ENCODE results near the gene SLC6A6.
"Not testable (repeated sequence)": the region's sequence is repeated elsewhere in the genome, so short reads cannot be mapped to it uniquely, and the experiment has no call there.

SLC6A6 gene

GRCh38 chr3:14437705-14438104, 35.3 kb downstream of the SLC6A6 start:
- not testable (repeated sequence) for DNase-seq

- DNase-seq = no peak
Observed at GRCh38 chr3:14438262-14438661, 35.9 kb downstream of the SLC6A6 start.

GRCh38 chr3:14438929-14439328, 36.5 kb downstream of the SLC6A6 start:
- DNase-seq = no peak

GRCh38 chr3:14439501-14440167, 37.2 kb downstream of the SLC6A6 start:
- DNase-seq = peak; percentile 75

DNA sequence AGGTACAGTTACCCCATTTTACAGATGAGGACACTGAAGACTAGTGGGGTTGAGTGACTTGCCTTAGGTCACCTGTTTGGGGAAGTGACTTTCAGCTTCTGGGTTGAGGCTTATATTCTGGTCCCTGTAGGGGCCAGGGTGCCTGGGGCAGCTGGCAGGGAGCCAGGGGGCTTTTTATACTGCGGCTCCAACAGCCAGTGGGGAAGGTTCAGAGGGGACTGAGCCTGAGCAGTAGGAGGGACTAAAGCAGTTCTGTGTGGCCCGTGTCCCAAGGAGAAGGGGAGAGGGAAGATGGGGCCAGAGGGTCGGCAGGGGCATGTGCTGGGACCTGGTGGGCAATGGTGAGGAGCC, 37.7 kb downstream of the SLC6A6 start:
- DNase-seq = no peak

- DNase-seq = peak; percentile 61
Observed at GRCh38 chr3:14440531-14441239, 38.3 kb downstream of the SLC6A6 start.

DNA sequence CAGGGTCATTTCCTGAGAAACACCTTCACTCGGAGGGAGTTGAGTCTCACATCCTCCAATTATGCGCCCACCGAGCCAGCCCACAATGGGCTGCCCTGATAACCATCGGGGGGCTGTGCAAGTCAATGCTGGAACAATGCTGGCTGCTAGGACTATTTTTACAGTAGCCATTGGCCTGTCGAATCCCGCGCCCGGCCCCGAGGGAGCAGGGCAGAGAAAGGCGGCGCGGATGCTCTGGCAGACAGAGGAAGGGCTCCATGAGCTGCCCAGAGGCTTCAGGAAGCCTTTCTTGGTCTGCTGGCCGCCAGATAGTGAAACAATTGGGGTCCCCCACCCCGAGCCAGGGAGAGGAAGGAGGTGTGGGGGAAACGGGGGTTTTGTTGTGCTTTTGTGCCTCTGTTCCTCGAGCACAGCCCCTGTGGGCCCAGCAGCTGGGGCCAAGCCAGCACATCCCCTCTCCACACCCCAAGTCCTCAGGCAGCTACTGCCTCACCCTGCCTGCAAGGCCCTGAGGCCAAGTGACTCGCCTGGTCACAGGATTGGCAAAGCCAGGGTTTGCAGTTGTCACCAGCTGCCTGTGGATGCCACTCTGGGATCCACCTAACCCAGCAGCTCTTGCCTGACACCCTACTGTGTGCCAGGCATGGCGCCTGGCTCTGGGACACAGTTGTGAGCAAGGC, 39.0 kb downstream of the SLC6A6 start:
- no peak for DNase-seq

DNA sequence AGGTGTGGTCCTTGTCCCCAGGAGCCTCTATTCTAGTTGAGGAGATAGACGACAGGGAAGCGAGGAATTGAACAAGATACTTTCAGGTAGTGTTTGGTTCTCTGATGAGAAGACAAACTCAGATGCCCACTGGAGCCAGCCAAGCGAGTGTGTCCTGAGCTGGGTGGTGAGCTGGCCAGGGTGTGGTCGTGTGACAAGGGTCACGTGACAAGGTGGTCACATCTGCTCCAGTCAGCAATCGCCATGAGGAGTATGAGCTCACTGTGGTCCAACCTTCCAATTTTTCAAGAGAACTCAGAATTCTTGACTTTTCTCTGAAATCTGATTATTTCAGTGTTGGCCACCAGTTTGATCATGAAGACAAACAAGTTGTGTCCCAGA, 39.5 kb downstream of the SLC6A6 start:
- DNase-seq = no peak

GRCh38 chr3:14444380-14444779, 42.0 kb downstream of the SLC6A6 start:
- DNase-seq = no peak

DNA sequence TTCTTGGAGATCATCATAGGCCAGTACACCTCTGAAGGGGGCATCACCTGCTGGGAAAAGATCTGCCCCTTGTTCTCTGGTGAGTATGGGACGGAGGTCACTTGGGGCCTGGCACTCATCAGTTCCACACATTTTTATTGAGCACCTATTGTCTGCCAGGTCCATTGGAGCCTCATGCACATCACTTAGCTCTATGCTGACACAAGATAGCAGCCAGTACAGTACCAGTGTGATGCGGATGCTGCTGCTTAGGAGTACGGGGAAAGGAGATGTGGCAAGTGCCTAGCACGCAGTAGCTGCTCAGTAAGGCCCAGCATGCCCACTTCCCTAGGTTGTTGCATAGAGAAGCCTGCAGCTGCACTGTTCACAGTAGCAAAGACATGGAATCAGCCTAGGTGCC, 43.4 kb downstream of the SLC6A6 start:
- no peak for DNase-seq

GRCh38 chr3:14446988-14447570, 44.7 kb downstream of the SLC6A6 start:
- no peak for DNase-seq

DNA sequence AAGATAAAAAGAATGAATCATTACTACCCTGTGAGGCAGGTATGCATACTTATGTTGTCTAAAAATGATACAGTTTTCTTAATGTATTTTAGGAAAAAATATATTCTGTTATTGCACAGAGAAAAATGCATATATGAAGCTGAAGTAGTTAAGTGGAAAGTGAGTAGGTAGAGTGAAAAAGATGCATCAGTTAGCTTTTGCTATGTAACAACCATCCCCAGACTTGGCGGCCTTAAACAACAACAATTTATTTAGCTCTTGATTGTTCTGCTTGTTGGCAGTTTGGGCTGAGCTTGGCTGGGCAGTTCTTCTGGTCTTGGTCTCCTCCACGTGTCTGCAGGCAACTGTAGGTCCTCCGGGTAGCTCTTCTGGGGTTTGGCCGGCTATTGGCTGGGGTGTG, 45.7 kb downstream of the SLC6A6 start:
- DNase-seq = no peak

DNA sequence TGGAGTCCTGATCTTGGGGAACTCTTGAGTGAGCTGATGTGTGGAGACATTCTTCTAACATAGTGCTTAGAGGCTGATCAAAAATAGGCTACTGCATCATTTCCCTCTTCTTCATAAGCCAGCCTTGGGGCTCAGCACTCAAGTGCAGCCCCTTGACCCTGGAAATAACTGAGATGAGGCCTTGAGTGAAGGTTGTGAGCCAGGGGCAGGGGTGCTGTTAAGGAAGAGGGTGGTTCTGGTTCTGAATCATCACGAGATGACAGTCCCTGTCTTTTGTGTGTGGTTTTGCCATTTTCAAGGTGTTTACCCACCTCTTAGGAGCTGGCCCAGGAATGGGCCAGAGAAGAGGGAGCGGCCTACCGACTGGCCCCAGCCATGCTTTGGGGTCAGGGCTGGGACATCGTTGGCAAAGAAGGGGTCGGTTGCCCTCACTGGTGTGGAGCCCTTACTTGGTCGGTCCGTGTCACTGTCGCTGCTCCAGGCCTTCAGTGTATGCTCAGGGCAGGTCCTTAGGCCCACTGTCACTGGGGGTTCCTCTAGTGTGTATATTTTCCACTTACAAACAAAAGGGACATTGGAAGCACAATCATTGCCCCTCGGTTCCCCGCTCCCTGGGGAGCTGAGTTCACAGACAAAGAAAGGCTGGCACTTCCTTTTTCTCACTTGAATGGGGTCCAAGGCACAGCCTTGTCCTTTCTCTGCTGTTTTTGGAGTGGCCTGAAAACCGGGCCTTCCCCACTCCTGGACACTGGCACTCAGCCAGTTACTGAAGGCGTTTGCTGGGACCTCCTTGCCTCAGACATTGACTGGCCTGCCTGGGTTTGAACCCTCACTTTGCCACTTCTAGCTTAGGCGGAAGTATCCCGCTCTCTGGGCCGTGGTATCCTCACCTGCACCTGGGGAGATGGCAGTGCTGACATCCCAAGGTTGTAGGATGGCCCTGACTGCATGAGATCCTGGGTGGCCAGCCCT, 46.6 kb downstream of the SLC6A6 start:
- DNase-seq = no peak

DNA sequence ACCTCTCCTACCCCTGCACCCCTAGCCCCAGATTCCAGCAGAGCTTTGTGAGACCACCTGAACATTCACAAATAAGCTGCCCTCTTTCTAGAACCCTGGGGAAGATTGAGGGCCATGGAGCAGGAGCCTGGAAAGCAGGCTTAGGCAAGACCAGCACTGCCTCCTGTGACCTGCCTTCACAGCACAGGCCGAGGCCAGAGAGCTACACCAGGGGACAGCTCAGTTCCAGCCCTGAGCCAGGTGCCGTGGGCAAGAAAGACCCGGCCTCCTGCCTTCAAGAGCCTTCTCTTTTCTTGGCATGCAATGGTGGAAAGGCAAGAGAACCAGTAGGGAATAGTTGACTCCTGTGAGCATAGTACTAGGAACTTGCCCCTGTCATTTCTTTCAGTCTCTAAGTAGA, 48.1 kb downstream of the SLC6A6 start:
- DNase-seq = no peak

- no peak for DNase-seq
Observed at GRCh38 chr3:14450922-14451606, 48.7 kb downstream of the SLC6A6 start.

DNA sequence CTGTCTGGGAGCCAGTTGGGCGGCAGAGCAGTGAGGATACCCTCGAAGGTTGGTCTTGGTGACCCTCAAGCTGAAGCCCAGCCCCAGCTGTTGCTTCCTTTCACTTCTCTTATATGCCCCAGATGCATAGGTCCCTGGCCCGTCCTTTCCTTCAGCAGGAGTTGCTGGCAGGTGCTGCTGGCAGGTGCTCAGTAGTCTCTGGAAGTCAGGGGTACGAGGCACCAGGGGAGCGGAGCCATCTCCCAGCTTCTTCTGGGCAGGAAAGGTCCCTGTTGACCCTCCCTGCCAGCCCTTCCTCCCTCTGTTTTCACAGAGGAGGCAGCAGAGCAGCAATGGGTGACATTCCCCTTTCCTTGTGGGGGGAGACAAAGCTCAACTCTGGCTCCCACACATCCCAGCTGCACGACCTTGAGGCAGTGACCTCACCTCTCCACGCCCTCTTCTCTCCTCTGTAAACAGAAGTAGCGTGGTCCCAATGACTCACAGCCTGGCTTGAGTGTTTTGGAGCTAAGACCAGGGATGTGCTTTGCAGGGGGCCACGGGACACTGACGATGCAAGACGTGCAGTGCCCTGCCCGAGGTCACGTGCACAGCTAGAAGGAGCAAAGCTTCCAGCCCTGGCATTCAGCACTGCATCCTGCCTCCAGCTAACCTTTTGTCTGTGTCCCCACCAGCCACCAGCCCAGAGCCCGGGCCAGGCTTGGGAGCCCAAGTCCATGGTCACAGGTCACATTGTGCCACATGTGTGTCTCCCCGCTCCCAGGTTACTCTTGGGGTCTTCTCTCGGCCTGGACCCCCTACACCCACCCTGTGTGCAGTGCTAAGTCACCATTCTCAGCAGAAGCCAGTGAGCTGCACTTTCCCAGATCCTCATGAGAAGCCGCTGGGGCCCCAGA, 49.7 kb downstream of the SLC6A6 start:
- peak; percentile 96 for DNase-seq

- DNase-seq = peak; percentile 97
Observed at GRCh38 chr3:14452740-14453710, 50.6 kb downstream of the SLC6A6 start.

DNA sequence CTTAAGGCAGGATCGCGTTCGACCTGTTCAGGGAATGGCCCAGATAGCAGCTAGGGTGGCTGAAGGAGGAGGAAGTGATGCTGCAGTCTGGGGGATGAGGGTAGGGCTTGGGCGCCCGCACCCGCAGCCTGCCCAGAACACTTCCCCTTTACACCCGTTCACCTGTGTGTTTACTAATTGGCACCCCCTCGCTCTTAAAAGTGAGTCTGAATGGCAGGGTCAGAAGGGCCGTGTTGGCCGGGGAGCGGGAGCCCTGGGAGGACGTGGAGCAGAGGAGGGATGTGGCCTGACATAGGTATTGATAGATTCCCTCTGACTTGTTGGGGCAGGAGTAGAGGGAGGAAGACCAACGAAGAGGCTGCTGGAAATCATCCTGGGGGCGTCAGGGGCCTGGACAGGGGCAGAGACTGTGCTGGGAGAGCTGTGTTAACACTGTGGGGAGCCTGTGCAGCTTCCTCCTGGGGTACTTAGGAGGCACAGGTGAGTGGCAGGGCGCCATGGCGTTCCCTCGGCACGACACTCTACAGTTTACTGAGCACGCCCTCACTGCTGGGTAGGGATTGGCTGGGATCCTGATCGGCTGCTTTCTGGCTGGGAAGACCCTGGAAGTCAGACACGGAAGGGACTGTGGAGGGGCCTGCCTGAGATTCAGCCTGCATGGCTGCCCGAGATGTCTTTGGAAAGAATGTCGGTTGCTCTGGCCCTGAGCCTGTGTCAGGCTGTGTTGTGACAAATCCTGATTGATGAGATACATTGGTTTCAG, 51.7 kb downstream of the SLC6A6 start:
- no peak for DNase-seq

Measured in fibroblast of skin of back (primary cell).